H1 (cell line): ENCODE measurements around the gene JADE3. TPM values are rescaled to one million over a fixed set of nuclear protein-coding genes. Genes with fewer than 3 reads are reported as not detected.

ENCODE experiments used
- CTCF ChIA-PET: fragments of 300-600 bp; sonication (Branson Sonifier 250); formaldehyde crosslinking; loops from one replicate; lab custom pipeline; 2021; ENCODE audit not compliant: partially characterized antibody; lab: Charles Lee
- POLR2A ChIA-PET: fragments of 300-600 bp; sonication (Branson Sonifier 250); formaldehyde crosslinking; loops from one replicate; lab custom pipeline; 2021; ENCODE audit warnings: inconsistent platforms; ENCODE audit not compliant: partially characterized antibody; lab: Charles Lee
- DNase-seq, 2 experiments: peaks; one replicate each; pipeline versions ENCODE4 v3.0.0 to v3.0.0-alpha.2; 2010 to 2022; ENCODE audit warnings: low spot score in 2 of 2, low read depth in 1 of 2, mixed read lengths in 1 of 2
- FAIRE-seq: peaks from 2 replicates; lab custom pipeline; 2011; peaks lifted over from hg19 to GRCh38; lab: Jason Lieb, UNC
- H2AFZ ChIP-seq: 2 replicates; pipeline ENCODE4 v1.8.1; 2012; ENCODE audit warnings: low read length, inconsistent platforms
- H2AK5ac ChIP-seq: 2 replicates; pipeline ENCODE4 v1.6.1; 2013; ENCODE audit warnings: low read depth, low read length
- H2BK120ac ChIP-seq: replicated peaks from 2 replicates; pipeline ENCODE3; 2013; ENCODE audit warnings: low read depth, low read length, inconsistent platforms
- H2BK12ac ChIP-seq: 2 replicates; pipeline ENCODE4 v1.6.1; 2013; ENCODE audit warnings: low read depth, low read length
- H2BK15ac ChIP-seq: 2 replicates; pipeline ENCODE4 v1.6.1; 2013; ENCODE audit warnings: low read length
- H2BK20ac ChIP-seq: 2 replicates; pipeline ENCODE4 v1.6.1; 2013; ENCODE audit warnings: low read length
- H2BK5ac ChIP-seq: 2 replicates; pipeline ENCODE4 v1.6.1; 2013; ENCODE audit warnings: low read depth, low read length
- H3K14ac ChIP-seq: 2 replicates; pipeline ENCODE4 v1.6.1; 2013; ENCODE audit warnings: inconsistent platforms; ENCODE audit not compliant: insufficient read length
- H3K18ac ChIP-seq: 2 replicates; pipeline ENCODE4 v1.6.1; 2013; ENCODE audit warnings: low read length; ENCODE audit errors: extremely low read depth
- H3K23ac ChIP-seq: 2 replicates; pipeline ENCODE4 v1.6.1; 2013; ENCODE audit warnings: inconsistent platforms; ENCODE audit not compliant: insufficient read length
- H3K23me2 ChIP-seq: 2 replicates; pipeline ENCODE4 v1.6.1; 2013; ENCODE audit warnings: low read depth, low read length
- H3K27ac ChIP-seq: 2 replicates; pipeline ENCODE4 v1.6.1; 2011; ENCODE audit warnings: low read depth, low read length, inconsistent platforms
- H3K27me3 ChIP-seq, 4 experiments: replicated peaks in 1 of 4; 1 replicate in 1 of 4; 2 replicates in 3 of 4; pipeline versions ENCODE4 v1.6.1 to v1.8.1; 2011 to 2013; ENCODE audit warnings: low read length in 3 of 4, mild to moderate bottlenecking in 3 of 4, inconsistent platforms in 2 of 4, mixed read lengths in 2 of 4, moderate library complexity in 1 of 4; ENCODE audit not compliant: control insufficient read depth in 3 of 4, insufficient read depth in 3 of 4; ENCODE audit errors: extremely low read depth in 1 of 4
- H3K36me3 ChIP-seq, 4 experiments: 2 replicates each; pipeline versions ENCODE4 v1.6.1 to v1.8.1; 2011 to 2013; ENCODE audit warnings: mild to moderate bottlenecking in 4 of 4, low read length in 3 of 4, moderate library complexity in 2 of 4, control low read depth in 1 of 4, inconsistent platforms in 1 of 4; ENCODE audit not compliant: insufficient read depth in 4 of 4, control insufficient read depth in 2 of 4
- H3K4ac ChIP-seq: replicated peaks from 2 replicates; pipeline ENCODE3; 2013; ENCODE audit warnings: low read length, low read depth, mixed read lengths, inconsistent platforms; ENCODE audit not compliant: insufficient read length
- H3K4me1 ChIP-seq, 4 experiments: replicated peaks in 1 of 4; 1 replicate in 1 of 4; 2 replicates in 3 of 4; pipeline versions ENCODE4 v1.6.1 to v1.8.1; 2011 to 2013; ENCODE audit warnings: low read length in 3 of 4, inconsistent platforms in 2 of 4, mixed read lengths in 1 of 4; ENCODE audit not compliant: insufficient read depth in 4 of 4, control insufficient read depth in 3 of 4
- H3K4me2 ChIP-seq, 2 experiments: 2 replicates each; pipeline versions ENCODE4 v1.6.1 to v1.8.1; 2011 to 2013; ENCODE audit warnings: low read depth in 2 of 2, low read length in 2 of 2, control low read depth in 1 of 2, inconsistent platforms in 1 of 2, mild to moderate bottlenecking in 1 of 2; ENCODE audit not compliant: insufficient read depth in 1 of 2
- H3K4me3 ChIP-seq, 4 experiments: fragments of 200-600, 300-600 bp in 1 of 4; sonication (generic), shearing (Covaris generic), sonication (Bioruptor Twin) in 1 of 4; 2 replicates each; pipeline versions ENCODE4 v1.5.1 to v1.8.1; 2011 to 2016; ENCODE audit warnings: low read length in 4 of 4, low read depth in 3 of 4, control low read depth in 2 of 4, inconsistent platforms in 2 of 4, mild to moderate bottlenecking in 2 of 4, mixed read lengths in 1 of 4, moderate library complexity in 1 of 4; ENCODE audit not compliant: insufficient read depth in 2 of 4; ENCODE audit errors: extremely low read depth in 1 of 4
- H3K56ac ChIP-seq: replicated peaks from 2 replicates; pipeline ENCODE3; 2013; ENCODE audit warnings: low read depth, mild to moderate bottlenecking, mixed read lengths, low read length, inconsistent platforms; ENCODE audit not compliant: insufficient read length
- H3K79me1 ChIP-seq: 2 replicates; pipeline ENCODE4 v1.6.1; 2013; ENCODE audit warnings: low read depth, low read length, control low read depth
- H3K79me2 ChIP-seq, 2 experiments: 2 replicates each; pipeline versions ENCODE4 v1.6.1 to v1.8.1; 2012 to 2013; ENCODE audit warnings: low read length in 2 of 2, mild to moderate bottlenecking in 2 of 2, inconsistent platforms in 1 of 2; ENCODE audit not compliant: insufficient read depth in 2 of 2, control insufficient read depth in 1 of 2
- H3K9ac ChIP-seq, 4 experiments: replicated peaks in 1 of 4; 1 replicate in 1 of 4; 2 replicates in 3 of 4; pipeline versions ENCODE4 v1.6.1 to v1.8.1; 2011 to 2013; ENCODE audit warnings: low read depth in 3 of 4, low read length in 3 of 4, control low read depth in 2 of 4, mild to moderate bottlenecking in 2 of 4, moderate library complexity in 2 of 4, inconsistent platforms in 1 of 4; ENCODE audit errors: extremely low read depth in 1 of 4
- H3K9me3 ChIP-seq, 2 experiments: 2 replicates each; pipeline versions ENCODE4 v1.6.1 to v1.8.1; 2012 to 2013; ENCODE audit warnings: mild to moderate bottlenecking in 2 of 2, moderate library complexity in 2 of 2, control low read depth in 1 of 2, inconsistent platforms in 1 of 2, low read depth in 1 of 2, low read length in 1 of 2, mixed read lengths in 1 of 2; ENCODE audit not compliant: insufficient read depth in 2 of 2
- H4K20me1 ChIP-seq, 2 experiments: replicated peaks in 1 of 2; 2 replicates each; pipeline versions ENCODE3 to v1.8.1; 2011 to 2013; ENCODE audit warnings: inconsistent platforms in 2 of 2, low read length in 2 of 2, mild to moderate bottlenecking in 1 of 2; ENCODE audit not compliant: insufficient read depth in 2 of 2, control insufficient read depth in 1 of 2
- H4K5ac ChIP-seq: 2 replicates; pipeline ENCODE4 v1.6.1; 2013; ENCODE audit warnings: low read length, low read depth, mixed read lengths, inconsistent platforms; ENCODE audit not compliant: insufficient read length
- H4K8ac ChIP-seq: 2 replicates; pipeline ENCODE4 v1.8.0; 2013; ENCODE audit warnings: mild to moderate bottlenecking, moderate library complexity, low read length, inconsistent platforms; ENCODE audit not compliant: insufficient read depth; ENCODE audit errors: extremely low read depth
- H4K91ac ChIP-seq: replicated peaks from 2 replicates; pipeline ENCODE3; 2013; ENCODE audit warnings: low read length, mixed read lengths, inconsistent platforms; ENCODE audit not compliant: insufficient read length
- KDM1A ChIP-seq: fragments of 200-600, 300-600 bp; sonication (generic); IDR thresholded peaks from 2 replicates; pipeline ENCODE4 v1.7.1; 2016; ENCODE audit warnings: mild to moderate bottlenecking, low read length, borderline replicate concordance
- MAFK ChIP-seq: IDR thresholded peaks from 2 replicates; pipeline ENCODE4 v1.6.1; 2012; ENCODE audit warnings: low read depth, mild to moderate bottlenecking, improper control_type of control experiment, low read length
- POLR2A ChIP-seq, 2 experiments: IDR thresholded peaks; 1 replicate in 1 of 2; 2 replicates in 1 of 2; pipeline ENCODE4 v1.6.1; 2011; ENCODE audit warnings: low read depth in 2 of 2, low read length in 2 of 2, mild to moderate bottlenecking in 2 of 2; ENCODE audit errors: control extremely low read depth in 1 of 2
- RFX5 ChIP-seq: IDR thresholded peaks from 2 replicates; pipeline ENCODE4 v1.6.1; 2011; ENCODE audit warnings: low read depth, low read length, improper control_type of control experiment, borderline replicate concordance
- WGBS, 2 experiments: shearing (Covaris generic) in 1 of 2; methylation state at CpG; one replicate each; pipeline versions ENCODE4 v1.1.6 to v1.1.7; 2013 to 2015; ENCODE audit warnings: low lambda C conversion rate in 2 of 2, mixed read lengths in 2 of 2, inconsistent platforms in 1 of 2, low coverage in 1 of 2, missing lambda C conversion rate in 1 of 2; ENCODE audit not compliant: insufficient replicate concordance in 2 of 2, insufficient coverage in 1 of 2, insufficient read length in 1 of 2; ENCODE audit errors: extremely low coverage in 1 of 2, missing lambda C conversion rate in 1 of 2; 5-methylcytosine and 5-hydroxymethylcytosine counted together
- polyA plus RNA-seq, 7 experiments: library from polyadenylated mRNA; depleted of rRNA in 3 of 7; stranded (reverse) in 5 of 7; unstranded in 2 of 7; fragments of >200 nt in 5 of 7; fragments of 200-250 nt in 2 of 7; gene quantifications; 1 replicate in 5 of 7; 2 replicates in 1 of 7; 4 replicates in 1 of 7; pipeline versions ENCODE4 v1.2.1 to v1.2.3, GENCODE V29; 2011 to 2013; ENCODE audit warnings: missing spikeins in 2 of 7, mixed read lengths in 2 of 7
- total RNA-seq: library from RNA; stranded (reverse); fragmentation: NEBNext Ultra II Directional; extraction: Animal tissue kit (Norgen Biotek cat#: 25700); gene quantifications from 2 replicates; pipeline ENCODE4 v1.2.1, GENCODE V29; 2021

The JADE3 gene
- total and polyA plus RNA-seq, 2 of the 8 experiments (the other 6 are each of a cell fraction or from before 2014, with no cell fraction given): 6.9 to 21.5 TPM

DNA sequence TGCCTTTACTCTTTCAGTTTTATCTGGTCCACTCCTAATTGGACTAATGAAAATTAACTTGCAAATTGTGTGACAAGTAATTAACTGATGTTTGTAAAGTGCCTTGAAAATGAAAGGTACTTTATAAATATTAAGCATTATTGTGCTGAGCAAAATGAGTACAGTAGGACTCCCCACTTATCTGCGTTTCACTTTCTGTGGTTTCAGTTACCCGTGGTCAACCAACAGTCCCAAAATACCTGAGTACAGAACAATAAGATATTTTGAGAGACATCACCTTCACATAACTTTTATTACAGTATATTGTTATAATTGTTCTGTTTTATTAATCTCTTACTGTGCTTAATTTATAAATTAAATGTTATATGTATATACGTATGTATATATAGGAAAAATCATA is 27.4 kb upstream of the JADE3 start:
- DNase-seq (no peak), FAIRE-seq (no peak)
- Histone ChIP-seq H3K27ac (no peak overlapping the region), H4K5ac (no peak overlapping the region), H3K9ac (no peak overlapping the region), H3K4me3 (no peak overlapping the region), H3K56ac (no peak overlapping the region), H3K4me2 (no peak overlapping the region), H3K23ac (no peak overlapping the region), H3K23me2 (no peaks in the 10 kb centered on the region), H2BK20ac (no peak overlapping the region), H2BK120ac (no peak overlapping the region), H2AFZ (no peak overlapping the region), H3K4ac (no peak overlapping the region), H3K4me1 (no peaks in the 10 kb centered on the region), H3K36me3 (no peaks in the 10 kb centered on the region), H4K20me1 (no peaks in the 10 kb centered on the region), H2BK15ac (no peak overlapping the region), H2AK5ac (no peak overlapping the region), H3K79me1 (no peaks in the 10 kb centered on the region), H3K79me2 (no peaks in the 10 kb centered on the region), H2BK5ac (no peak overlapping the region), H3K27me3 (no peaks in the 10 kb centered on the region), H3K9me3 (no peaks in the 10 kb centered on the region), H3K14ac (no peak overlapping the region), H2BK12ac (no peak overlapping the region), H3K18ac (no peak overlapping the region), H4K8ac (no peak overlapping the region), H4K91ac (no peak overlapping the region)
- ChIA-PET POLR2A (no interaction called here), CTCF (no interaction called here)
- 94% methylated on average over 3 of the region's 3 CpGs; no CpG with 5 or more reads in 1 of the 2 experiments for WGBS, 2 experiments
- no peak for TF ChIP-seq MAFK
- TF ChIP-seq RFX5: no peak
- no peak for TF ChIP-seq POLR2A (IDR thresholded peaks at IDR 0.05; ENCODE audit: control extremely low read depth in 1 of 2, low read depth in 2 of 2, low read length in 2 of 2)
- no peak for TF ChIP-seq KDM1A
